H7 (cell line): ENCODE data around the gene TCEA3. TPM values are rescaled to one million over a fixed set of nuclear protein-coding genes. Genes with fewer than 3 reads are reported as not detected.
"Not testable (repeated sequence)": the region's sequence is repeated elsewhere in the genome, so short reads cannot be mapped to it uniquely, and the experiment has no call there.

Experiments
- DNase-seq: peaks from one replicate; pipeline ENCODE4 v3.0.0; 2012
- H3K27me3 ChIP-seq: 2 replicates; pipeline ENCODE4 v1.6.0; 2011; ENCODE audit warnings: mild to moderate bottlenecking, low read length; ENCODE audit not compliant: control insufficient read depth, insufficient read depth
- H3K36me3 ChIP-seq: replicated peaks from 2 replicates; pipeline ENCODE4 v1.5.1; 2011; ENCODE audit warnings: low read length; ENCODE audit not compliant: control insufficient read depth, insufficient read depth
- H3K4me3 ChIP-seq: 2 replicates; pipeline ENCODE4 v1.5.1; 2011; ENCODE audit warnings: low read depth, mild to moderate bottlenecking, control low read depth, low read length, moderate library complexity; ENCODE audit not compliant: insufficient read depth
- total RNA-seq: library from RNA; depleted of rRNA; stranded (reverse); fragments of >200 nt; shearing (Covaris generic); gene quantifications from 2 replicates; pipeline ENCODE4 v1.2.3, GENCODE V29; 2014

Gene TCEA3
- total RNA-seq, 1 experiment from 2014 or later = 0.24 TPM

- Histone ChIP-seq H3K4me3 (no peak overlapping the region), H3K36me3 (no peaks in the 10 kb centered on the region), H3K27me3 (peaks cover 58% of the 10 kb centered on the region)
- DNase-seq = no peak
Measured at GRCh38 chr1:23381233-23381885, 43.2 kb downstream of the TCEA3 start.

- no peak overlapping the region for H3K4me3 ChIP-seq
- peaks cover 58% of the 10 kb centered on the region for H3K27me3 ChIP-seq
- H3K36me3 ChIP-seq = no peaks in the 10 kb centered on the region
- no peak for DNase-seq
Measured at GRCh38 chr1:23380719-23381118, 43.8 kb downstream of the TCEA3 start.

- peaks cover 57% of the 10 kb centered on the region for H3K27me3 ChIP-seq
- not testable (repeated sequence) for H3K4me3 ChIP-seq, H3K36me3 ChIP-seq, DNase-seq
Measured at GRCh38 chr1:23380236-23380635, 44.3 kb downstream of the TCEA3 start.

GRCh38 chr1:23376890-23377811 lies 47.4 kb downstream of the TCEA3 start:
- Histone ChIP-seq H3K36me3 (no peaks in the 10 kb centered on the region), H3K27me3 (peaks cover 62% of the 10 kb centered on the region), H3K4me3 (no peak overlapping the region)
- no peak for DNase-seq

DNA sequence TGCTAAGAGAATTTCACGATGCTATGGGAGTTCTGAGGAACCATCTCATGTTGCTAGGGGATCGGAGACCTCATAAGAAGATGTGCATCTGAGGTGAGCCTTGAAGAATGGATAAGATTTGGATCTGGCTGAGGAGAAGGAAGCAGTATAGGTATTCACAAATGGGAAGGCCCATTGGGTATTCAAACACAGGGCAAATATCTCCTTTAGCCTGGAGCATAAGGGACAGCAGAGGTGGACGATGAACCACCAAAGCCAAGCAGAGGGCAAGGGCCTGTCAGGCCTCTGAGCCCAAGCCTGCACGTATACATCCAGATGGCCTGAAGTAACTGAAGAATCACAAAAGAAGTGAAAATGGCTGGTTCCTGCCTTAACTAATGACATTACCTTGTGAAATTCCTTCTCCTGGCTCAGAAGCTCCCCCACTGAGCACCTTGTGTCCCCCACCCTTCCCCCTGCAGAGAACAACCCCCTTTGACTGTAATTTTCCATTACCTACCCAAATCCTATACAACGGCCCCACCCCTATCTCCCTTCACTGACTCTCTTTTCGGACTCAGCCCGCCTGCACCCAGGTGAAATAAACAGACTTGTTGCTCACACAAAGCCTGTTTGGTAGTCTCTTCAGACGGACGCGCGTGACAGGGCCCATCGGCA lies 50.3 kb downstream of the TCEA3 start:
- not testable (repeated sequence) for DNase-seq, H3K4me3 ChIP-seq, H3K36me3 ChIP-seq
- H3K27me3 ChIP-seq = peaks cover 73% of the 10 kb centered on the region

DNA sequence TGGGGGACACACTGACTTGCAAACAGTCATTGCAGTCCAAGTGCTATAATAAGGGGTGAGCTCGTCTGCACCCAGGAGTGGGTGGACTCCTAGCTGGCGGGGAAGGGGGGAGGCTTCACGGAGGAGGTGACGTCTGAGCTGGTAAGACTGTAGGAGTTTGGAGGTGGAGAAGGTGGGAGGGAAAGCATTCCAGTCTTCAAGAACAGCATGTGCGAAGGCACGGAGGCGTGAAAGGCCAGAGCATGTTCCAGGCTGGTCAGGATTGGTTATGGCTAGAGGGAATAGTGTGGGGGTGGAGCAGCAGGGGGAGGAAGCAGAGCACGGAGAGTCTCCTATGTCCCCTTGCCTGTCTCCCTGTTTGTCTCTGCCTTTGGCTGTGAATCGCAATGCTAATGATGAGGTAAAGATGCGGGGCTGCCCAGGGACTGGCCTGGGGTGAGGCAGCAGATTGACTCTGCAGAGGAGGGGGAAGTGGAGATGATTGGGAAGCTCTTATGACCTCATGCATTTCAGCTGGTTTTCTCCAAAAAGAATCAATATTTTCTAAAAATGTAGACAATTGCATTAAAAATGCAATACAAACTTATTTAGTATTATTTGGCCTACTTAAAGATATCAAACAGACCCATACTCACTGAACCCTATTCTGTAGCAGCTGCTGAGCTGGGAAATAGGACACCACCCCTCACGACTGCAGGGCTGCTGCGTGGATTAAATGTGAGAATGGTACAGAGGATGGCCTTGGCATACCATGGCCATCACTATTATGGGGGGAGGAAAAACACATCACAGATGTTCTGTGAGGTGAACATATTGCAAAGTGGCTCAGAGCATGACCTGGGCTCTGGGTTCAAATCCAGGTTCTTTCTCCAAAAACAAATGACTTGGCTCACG lies 52.3 kb downstream of the TCEA3 start:
- Histone ChIP-seq H3K36me3 (no peaks in the 10 kb centered on the region), H3K27me3 (peaks cover 75% of the 10 kb centered on the region), H3K4me3 (no peak overlapping the region)
- no peak for DNase-seq

- peak; percentile 86 for DNase-seq
- no peak overlapping the region for H3K4me3 ChIP-seq
- H3K27me3 ChIP-seq = peaks cover 82% of the 10 kb centered on the region
- no peaks in the 10 kb centered on the region for H3K36me3 ChIP-seq
Measured at GRCh38 chr1:23370709-23371584, 53.6 kb downstream of the TCEA3 start.

DNA sequence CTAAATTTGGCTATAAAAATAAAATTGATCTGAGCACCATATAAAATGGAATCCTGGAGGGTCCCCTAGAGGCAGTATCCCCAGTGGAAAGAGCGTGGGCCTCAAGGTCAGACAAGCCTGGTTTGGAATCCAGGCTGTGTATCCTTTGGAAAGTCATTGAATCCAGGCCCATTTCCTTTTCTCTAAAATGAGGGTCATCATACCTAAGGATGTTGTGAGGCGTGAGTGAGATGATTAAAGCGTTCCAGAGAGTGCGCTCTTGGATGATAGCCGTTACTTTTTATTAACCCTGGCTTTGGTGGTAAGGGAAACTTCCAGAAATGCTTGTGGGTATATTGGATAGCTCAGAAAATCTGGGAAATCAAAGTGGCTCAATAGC lies 54.2 kb downstream of the TCEA3 start:
- DNase-seq = no peak
- H3K4me3 ChIP-seq = no peak overlapping the region
- no peaks in the 10 kb centered on the region for H3K36me3 ChIP-seq
- H3K27me3 ChIP-seq = peaks cover 79% of the 10 kb centered on the region

GRCh38 chr1:23369335-23370013 lies 55.1 kb downstream of the TCEA3 start, which contains the start of gene ZNF436:
Gene ZNF436 (minus strand): TSS chr1:23369836. CDS start chr1:23368005, 1,831 bp downstream.
- peaks cover 78% of the 10 kb centered on the region for H3K27me3 ChIP-seq
- DNase-seq = no peak
- peak within 1 kb of the TSS; percentile 90 for H3K4me3 ChIP-seq
- no peaks in the 10 kb centered on the region for H3K36me3 ChIP-seq

DNA sequence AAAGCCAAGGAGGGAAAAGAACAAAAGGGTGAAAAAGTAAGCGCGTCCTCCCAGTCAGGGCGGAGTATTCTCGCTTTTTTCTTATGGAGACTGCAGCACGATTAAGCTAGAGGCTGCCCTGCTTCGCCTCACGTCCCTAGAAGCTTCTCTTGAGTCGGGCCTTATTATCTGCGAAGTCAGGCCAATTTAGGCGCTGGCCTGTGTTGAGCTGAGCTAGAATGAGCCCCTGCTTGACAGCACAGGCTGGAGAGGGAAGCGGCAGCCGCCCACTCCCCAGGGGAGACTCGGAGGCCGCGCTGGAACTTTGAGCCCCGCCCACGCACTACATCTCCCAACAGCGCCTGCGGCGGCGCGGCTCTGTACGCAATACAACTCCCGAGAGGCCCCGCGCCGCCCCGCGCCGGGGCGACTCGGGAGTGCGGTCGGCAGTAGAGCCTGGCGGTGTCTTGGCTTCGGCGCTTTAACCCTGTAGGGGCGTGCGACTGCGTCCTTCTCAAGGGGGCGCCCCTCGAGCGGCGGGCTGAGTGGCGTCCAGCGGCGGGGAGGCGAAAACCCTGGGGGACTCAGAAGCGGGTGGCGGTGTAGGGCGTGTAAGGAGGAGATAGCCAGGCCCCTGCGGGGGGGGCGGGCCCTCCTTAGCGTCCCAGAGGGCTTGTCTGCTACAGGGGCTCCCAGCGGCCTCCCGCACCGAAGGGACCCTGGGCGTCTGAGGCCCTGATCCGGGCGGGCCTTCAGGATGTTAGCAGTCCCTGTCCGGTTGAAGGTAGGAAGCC lies 55.8 kb downstream of the TCEA3 start:
- no peaks in the 10 kb centered on the region for H3K36me3 ChIP-seq
- H3K27me3 ChIP-seq = peaks cover 73% of the 10 kb centered on the region
- peak overlapping the region; percentile 90 for H3K4me3 ChIP-seq
- DNase-seq = peak; percentile 94

DNA sequence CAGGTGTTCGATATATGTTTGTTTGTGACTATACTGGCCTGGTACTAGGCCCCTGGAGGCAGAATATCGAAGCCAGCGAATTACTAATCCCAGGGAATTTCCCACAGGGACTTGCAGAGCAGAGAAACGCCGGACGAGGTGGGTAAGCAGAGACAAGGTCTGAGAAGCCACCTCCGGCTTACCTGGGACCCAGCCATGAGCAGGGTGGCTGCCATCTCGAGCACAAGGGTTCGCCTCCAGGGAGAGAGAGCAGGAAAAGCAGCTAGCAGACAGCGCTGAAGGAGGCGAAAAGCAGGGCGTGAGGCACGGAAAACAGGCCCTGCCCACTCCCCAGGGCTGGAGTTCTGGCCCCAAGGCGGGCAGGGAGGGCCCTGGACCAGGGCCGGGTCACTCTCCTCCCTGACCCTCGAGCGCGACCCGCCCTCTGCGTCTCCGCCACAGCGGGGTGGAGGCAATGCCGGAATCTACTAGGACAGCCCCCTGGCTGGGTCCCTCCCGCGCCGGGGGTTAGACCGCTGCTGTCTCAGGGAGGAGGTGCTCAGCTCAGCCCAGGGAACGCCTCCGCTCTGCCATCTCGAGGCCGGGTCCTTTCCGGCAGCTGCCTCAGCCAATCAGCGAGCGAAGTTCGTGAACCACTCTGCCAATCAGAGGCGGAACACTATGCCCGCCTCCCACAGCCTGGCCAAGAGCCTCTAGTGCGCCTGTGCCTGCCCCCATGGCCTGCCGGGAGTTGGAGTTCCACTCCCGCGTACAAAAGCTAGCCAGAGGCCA lies 56.6 kb downstream of the TCEA3 start:
- Histone ChIP-seq H3K27me3 (peaks cover 70% of the 10 kb centered on the region), H3K4me3 (peak overlapping the region; percentile 90), H3K36me3 (no peaks in the 10 kb centered on the region)
- DNase-seq = peak; percentile 98

DNA sequence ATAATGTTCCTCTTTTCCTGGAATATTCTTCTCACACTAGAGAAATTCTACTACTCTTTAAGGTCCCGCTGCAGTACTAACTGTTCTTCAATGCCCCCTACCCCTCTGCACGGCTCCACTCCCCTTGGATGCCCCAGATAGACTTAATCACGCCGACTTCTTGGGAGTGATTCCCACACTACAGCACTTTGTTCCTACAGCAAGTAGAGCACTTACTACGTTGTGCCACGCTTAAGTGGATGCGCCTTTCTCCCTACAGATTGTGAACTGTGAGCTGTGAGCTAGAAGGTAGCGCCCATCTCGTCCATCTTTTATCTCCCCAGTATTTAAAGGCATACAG lies 57.1 kb downstream of the TCEA3 start:
- DNase-seq = no peak
- Histone ChIP-seq H3K36me3 (no peaks in the 10 kb centered on the region; the same call in 1 of the 2 replicates), H3K4me3 (peak overlapping the region; percentile 90), H3K27me3 (peaks cover 70% of the 10 kb centered on the region)
